Esophagus squamous epithelium (tissue), 4 donors: ENCODE data around the gene ALDH4A1.

ENCODE experiments used
- CTCF ChIP-seq, 6 experiments: fragments of 450-650 bp in 4 of 6; fragments of 200-600 bp in 2 of 6; sonication (generic) in 2 of 6; IDR thresholded peaks; one replicate each; pipeline ENCODE4 v1.5.1; 2016 to 2019; ENCODE audit warnings: antibody characterized with exemption in 6 of 6, mild to moderate bottlenecking in 4 of 6, moderate library complexity in 4 of 6
- POLR2A ChIP-seq, 4 donors: fragments of 450-650 bp; IDR thresholded peaks; one replicate each; pipeline ENCODE4 v1.6.1; 2017; ENCODE audit warnings: antibody characterized with exemption in 4 of 4, mild to moderate bottlenecking in 4 of 4, moderate library complexity in 3 of 4

- TF ChIP-seq CTCF (IDR thresholded peaks at IDR 0.05) (no peak), POLR2A (IDR thresholded peaks at IDR 0.05) (no peak)
These were observed 24.8 kb upstream of the ALDH4A1 start for GRCh38 chr1:18927082-18927653.
